Esophagus muscularis mucosa (tissue), 4 donors: ENCODE data around the gene ZNF793.

Experiments used
- EP300 ChIP-seq: sonication (generic); formaldehyde crosslinking; IDR thresholded peaks from one replicate; pipeline ENCODE4 v1.6.1; 2017; ENCODE audit warnings: antibody characterized with exemption
- POLR2A ChIP-seq: fragments of 450-650 bp; IDR thresholded peaks from one replicate; pipeline ENCODE4 v1.6.1; 2017; ENCODE audit warnings: antibody characterized with exemption, moderate library complexity, mild to moderate bottlenecking, low read depth
- POLR2AphosphoS5 ChIP-seq, 2 donors: sonication (generic); formaldehyde crosslinking; IDR thresholded peaks; one replicate each; pipeline ENCODE4 v1.6.1; 2017; ENCODE audit warnings: antibody characterized with exemption in 2 of 2
- TF ChIP-seq, protein P1 (sequence below), 3 experiments: fragments of 200-600 bp in 2 of 3; fragments of 450-650 bp in 1 of 3; sonication (generic) in 2 of 3; IDR thresholded peaks; one replicate each; pipeline ENCODE4 v1.5.1; 2017 to 2019; ENCODE audit warnings: antibody characterized with exemption in 3 of 3, mild to moderate bottlenecking in 2 of 3, moderate library complexity in 1 of 3

DNA sequence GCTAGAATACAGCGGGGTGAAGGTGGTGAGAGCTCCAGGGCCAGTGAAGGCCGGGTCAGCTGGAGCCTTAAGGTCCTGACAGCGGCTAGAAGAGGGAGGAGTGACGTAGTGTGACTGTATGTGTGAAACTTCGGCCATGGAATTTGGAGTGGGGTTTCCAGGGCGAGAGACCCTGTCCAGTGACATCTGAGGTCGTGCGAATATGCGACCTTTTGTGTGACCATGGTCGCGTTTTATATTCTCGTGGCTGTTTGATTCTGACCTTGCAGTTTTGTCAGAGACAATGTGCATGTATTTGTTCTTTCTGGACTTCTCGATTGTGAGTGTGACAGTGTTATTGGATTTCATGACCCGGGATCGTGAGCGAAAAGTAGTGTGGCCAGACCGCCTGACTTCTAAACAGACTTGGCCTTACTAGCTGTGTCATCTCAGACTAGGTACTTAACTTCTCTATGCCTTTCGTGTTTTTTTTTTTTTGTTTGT is 39.1 kb upstream of the ZNF793 start:
- TF ChIP-seq, protein P1, sequence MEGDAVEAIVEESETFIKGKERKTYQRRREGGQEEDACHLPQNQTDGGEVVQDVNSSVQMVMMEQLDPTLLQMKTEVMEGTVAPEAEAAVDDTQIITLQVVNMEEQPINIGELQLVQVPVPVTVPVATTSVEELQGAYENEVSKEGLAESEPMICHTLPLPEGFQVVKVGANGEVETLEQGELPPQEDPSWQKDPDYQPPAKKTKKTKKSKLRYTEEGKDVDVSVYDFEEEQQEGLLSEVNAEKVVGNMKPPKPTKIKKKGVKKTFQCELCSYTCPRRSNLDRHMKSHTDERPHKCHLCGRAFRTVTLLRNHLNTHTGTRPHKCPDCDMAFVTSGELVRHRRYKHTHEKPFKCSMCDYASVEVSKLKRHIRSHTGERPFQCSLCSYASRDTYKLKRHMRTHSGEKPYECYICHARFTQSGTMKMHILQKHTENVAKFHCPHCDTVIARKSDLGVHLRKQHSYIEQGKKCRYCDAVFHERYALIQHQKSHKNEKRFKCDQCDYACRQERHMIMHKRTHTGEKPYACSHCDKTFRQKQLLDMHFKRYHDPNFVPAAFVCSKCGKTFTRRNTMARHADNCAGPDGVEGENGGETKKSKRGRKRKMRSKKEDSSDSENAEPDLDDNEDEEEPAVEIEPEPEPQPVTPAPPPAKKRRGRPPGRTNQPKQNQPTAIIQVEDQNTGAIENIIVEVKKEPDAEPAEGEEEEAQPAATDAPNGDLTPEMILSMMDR (IDR thresholded peaks at IDR 0.05), result no peak
- no peak for TF ChIP-seq POLR2A
- no peak for TF ChIP-seq POLR2AphosphoS5 (IDR thresholded peaks at IDR 0.05)
- TF ChIP-seq EP300, result no peak
